Neural progenitor cell (in vitro differentiated cells): Measurements from ENCODE around the gene SPTB. TPM values are rescaled to one million over a fixed set of nuclear protein-coding genes. Genes with fewer than 3 reads are reported as not detected.

Experiments used
- DNase-seq: peaks from one replicate; pipeline ENCODE4 v3.0.0-alpha.2; 2016; ENCODE audit warnings: low spot score
- H2AFZ ChIP-seq: fragments of 200-600 bp; sonication (generic); replicated peaks from 2 replicates; pipeline ENCODE4 v1.6.1; 2016; ENCODE audit warnings: antibody characterized with exemption
- H3F3A ChIP-seq: fragments of 200-600 bp; sonication (generic); 2 replicates; pipeline ENCODE4 v1.6.1; 2016; ENCODE audit warnings: antibody characterized with exemption, low read depth
- H3K27ac ChIP-seq: fragments of 200-600 bp; sonication (generic); 2 replicates; pipeline ENCODE4 v1.5.1; 2016; ENCODE audit warnings: mild to moderate bottlenecking
- H3K27me3 ChIP-seq: fragments of 200-600 bp; sonication (generic); 2 replicates; pipeline ENCODE4 v1.6.1; 2016; ENCODE audit warnings: mild to moderate bottlenecking, moderate library complexity
- H3K36me3 ChIP-seq: fragments of 200-600 bp; sonication (generic); 2 replicates; pipeline ENCODE4 v1.5.1; 2016
- H3K4me1 ChIP-seq: fragments of 200-600 bp; sonication (generic); 2 replicates; pipeline ENCODE4 v1.6.1; 2016; ENCODE audit warnings: mixed run types
- H3K4me2 ChIP-seq: fragments of 200-600 bp; sonication (generic); 2 replicates; pipeline ENCODE4 v1.6.1; 2016
- H3K4me3 ChIP-seq: fragments of 200-600 bp; sonication (generic); 2 replicates; pipeline ENCODE4 v1.5.1; 2016
- H3K79me2 ChIP-seq: fragments of 200-600 bp; sonication (generic); 2 replicates; pipeline ENCODE4 v1.6.1; 2016; ENCODE audit warnings: low read depth
- H3K9ac ChIP-seq: fragments of 200-600 bp; sonication (generic); 2 replicates; pipeline ENCODE4 v1.6.1; 2016
- H3K9me3 ChIP-seq: fragments of 200-600 bp; sonication (generic); 2 replicates; pipeline ENCODE4 v1.5.1; 2016; ENCODE audit warnings: low read depth
- H4K20me1 ChIP-seq: fragments of 200-600 bp; sonication (generic); 2 replicates; pipeline ENCODE4 v1.6.1; 2016; ENCODE audit warnings: low read depth
- H3K27ac Mint-ChIP-seq: 3 replicates; pipeline ENCODE4 v1.8.0; 2021; ENCODE audit warnings: mixed read lengths
- H3K27me3 Mint-ChIP-seq: 2 replicates; pipeline ENCODE4 v1.8.0; 2022; ENCODE audit warnings: low read depth, mild to moderate bottlenecking, inconsistent platforms, moderate library complexity, mixed read lengths; ENCODE audit not compliant: insufficient read depth
- H3K36me3 Mint-ChIP-seq: 3 replicates; pipeline ENCODE4 v1.8.0; 2021; ENCODE audit warnings: mixed read lengths
- H3K4me1 Mint-ChIP-seq: 3 replicates; pipeline ENCODE4 v1.8.0; 2021; ENCODE audit warnings: mixed read lengths
- H3K4me3 Mint-ChIP-seq: 3 replicates; pipeline ENCODE4 v1.8.0; 2021; ENCODE audit warnings: mild to moderate bottlenecking, moderate library complexity, mixed read lengths
- H3K9me3 Mint-ChIP-seq: 3 replicates; pipeline ENCODE4 v1.8.0; 2020; ENCODE audit warnings: mixed read lengths
- EZH2 ChIP-seq: fragments of 200-600 bp; sonication (generic); IDR thresholded peaks from 2 replicates; pipeline ENCODE4 v1.6.1; 2017; ENCODE audit warnings: antibody characterized with exemption, mild to moderate bottlenecking, moderate library complexity
- EZH2phosphoT487 ChIP-seq: fragments of 200-600 bp; sonication (generic); IDR thresholded peaks from 2 replicates; pipeline ENCODE4 v1.6.1; 2017; ENCODE audit warnings: antibody characterized with exemption
- total RNA-seq: library from RNA; depleted of rRNA; stranded (reverse); fragments of >200 nt; gene quantifications from 2 replicates; pipeline ENCODE4 v1.2.3, GENCODE V29; 2015; ENCODE audit warnings: low replicate concordance
- TF ChIP-seq, protein P1 (sequence below): fragments of 200-600 bp; sonication (generic); IDR thresholded peaks from 2 replicates; pipeline ENCODE4 v1.5.1; 2017; ENCODE audit warnings: antibody characterized with exemption, mild to moderate bottlenecking

The SPTB gene
- total RNA-seq, 1 donor from 2014 or later = 0.09 TPM

GRCh38 chr14:64756712-64757111 is 123.0 kb downstream of the SPTB start:
- no peak for DNase-seq
- no peak overlapping the region for H3K4me2 ChIP-seq
- H3K4me3 Mint-ChIP-seq = no peak overlapping the region
- peaks cover 2% of the 10 kb centered on the region for H3K9me3 Mint-ChIP-seq
- no peak for TF ChIP-seq EZH2phosphoT487
- TF ChIP-seq, protein P1, sequence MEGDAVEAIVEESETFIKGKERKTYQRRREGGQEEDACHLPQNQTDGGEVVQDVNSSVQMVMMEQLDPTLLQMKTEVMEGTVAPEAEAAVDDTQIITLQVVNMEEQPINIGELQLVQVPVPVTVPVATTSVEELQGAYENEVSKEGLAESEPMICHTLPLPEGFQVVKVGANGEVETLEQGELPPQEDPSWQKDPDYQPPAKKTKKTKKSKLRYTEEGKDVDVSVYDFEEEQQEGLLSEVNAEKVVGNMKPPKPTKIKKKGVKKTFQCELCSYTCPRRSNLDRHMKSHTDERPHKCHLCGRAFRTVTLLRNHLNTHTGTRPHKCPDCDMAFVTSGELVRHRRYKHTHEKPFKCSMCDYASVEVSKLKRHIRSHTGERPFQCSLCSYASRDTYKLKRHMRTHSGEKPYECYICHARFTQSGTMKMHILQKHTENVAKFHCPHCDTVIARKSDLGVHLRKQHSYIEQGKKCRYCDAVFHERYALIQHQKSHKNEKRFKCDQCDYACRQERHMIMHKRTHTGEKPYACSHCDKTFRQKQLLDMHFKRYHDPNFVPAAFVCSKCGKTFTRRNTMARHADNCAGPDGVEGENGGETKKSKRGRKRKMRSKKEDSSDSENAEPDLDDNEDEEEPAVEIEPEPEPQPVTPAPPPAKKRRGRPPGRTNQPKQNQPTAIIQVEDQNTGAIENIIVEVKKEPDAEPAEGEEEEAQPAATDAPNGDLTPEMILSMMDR = no peak
- TF ChIP-seq EZH2 = no peak
- H2AFZ ChIP-seq = no peak overlapping the region
- H3K79me2 ChIP-seq = no peaks in the 10 kb centered on the region
- no peaks in the 10 kb centered on the region for H3K27me3 ChIP-seq
- no peak overlapping the region for H3K27ac Mint-ChIP-seq
- H3K9ac ChIP-seq = no peak overlapping the region
- H3K4me3 ChIP-seq = no peak overlapping the region
- peaks cover 9% of the 10 kb centered on the region for H3K27me3 Mint-ChIP-seq
- H3K27ac ChIP-seq = no peak overlapping the region
- H3K9me3 ChIP-seq = no peaks in the 10 kb centered on the region
- H4K20me1 ChIP-seq = no peaks in the 10 kb centered on the region
- peaks cover 13% of the 10 kb centered on the region for H3K4me1 ChIP-seq
- H3F3A ChIP-seq = peaks cover 5% of the 10 kb centered on the region
- no peaks in the 10 kb centered on the region for H3K36me3 ChIP-seq
- H3K36me3 Mint-ChIP-seq = no peaks in the 10 kb centered on the region
- H3K4me1 Mint-ChIP-seq = peaks cover 22% of the 10 kb centered on the region

- H3K27ac ChIP-seq = no peak overlapping the region
- peaks cover 14% of the 10 kb centered on the region for H3K4me1 Mint-ChIP-seq
- H3K27me3 Mint-ChIP-seq = peaks cover 6% of the 10 kb centered on the region
- peaks cover 2% of the 10 kb centered on the region for H3K9me3 Mint-ChIP-seq
- H3K4me3 Mint-ChIP-seq = no peak overlapping the region
- H3K9me3 ChIP-seq = no peaks in the 10 kb centered on the region
- H3K4me3 ChIP-seq = no peak overlapping the region
- DNase-seq = no peak
- no peak overlapping the region for H3K9ac ChIP-seq
- peaks cover 13% of the 10 kb centered on the region for H3K4me1 ChIP-seq
- H3K27me3 ChIP-seq = no peaks in the 10 kb centered on the region
- no peaks in the 10 kb centered on the region for H3K79me2 ChIP-seq
- no peak overlapping the region for H3K4me2 ChIP-seq
- H3K36me3 ChIP-seq = no peaks in the 10 kb centered on the region
- no peak overlapping the region for H2AFZ ChIP-seq
- peaks cover 10% of the 10 kb centered on the region for H3F3A ChIP-seq
- H3K36me3 Mint-ChIP-seq = no peaks in the 10 kb centered on the region
- no peak for TF ChIP-seq EZH2phosphoT487
- TF ChIP-seq, protein P1 = no peak
- TF ChIP-seq EZH2 = no peak
- H3K27ac Mint-ChIP-seq = no peak overlapping the region
- no peaks in the 10 kb centered on the region for H4K20me1 ChIP-seq
Observed at GRCh38 chr14:64755781-64756221, 123.9 kb downstream of the SPTB start.

DNA sequence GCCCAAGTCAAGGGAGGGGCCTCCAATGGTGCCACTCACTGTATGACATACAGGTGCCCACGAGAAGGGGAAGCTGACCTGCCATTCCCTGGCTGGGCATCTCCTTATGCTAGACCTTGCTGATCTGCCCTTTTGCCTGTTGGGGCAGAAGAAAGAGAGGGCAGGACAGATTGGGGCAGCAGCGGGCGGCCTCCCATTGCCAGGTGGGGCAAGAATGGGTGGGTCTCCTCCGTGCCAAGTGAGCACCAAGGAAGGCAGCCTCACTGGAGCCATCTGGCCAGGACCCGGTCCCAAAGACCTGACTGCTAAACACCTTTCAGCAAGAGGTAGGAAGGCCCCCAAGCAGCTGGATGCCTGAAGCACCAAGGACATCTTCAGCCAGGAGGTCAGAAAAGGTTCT is 125.0 kb downstream of the SPTB start:
- H3K4me1 ChIP-seq = peaks cover 13% of the 10 kb centered on the region
- no peak overlapping the region for H3K9ac ChIP-seq
- DNase-seq = no peak
- Mint-ChIP-seq H3K27me3 (peaks cover 6% of the 10 kb centered on the region), H3K4me1 (peaks cover 13% of the 10 kb centered on the region), H3K9me3 (peaks cover 2% of the 10 kb centered on the region), H3K36me3 (no peaks in the 10 kb centered on the region), H3K4me3 (no peak overlapping the region), H3K27ac (no peak overlapping the region)
- no peak overlapping the region for H3K4me2 ChIP-seq
- H3K36me3 ChIP-seq = no peaks in the 10 kb centered on the region
- no peak overlapping the region for H3K4me3 ChIP-seq
- no peaks in the 10 kb centered on the region for H4K20me1 ChIP-seq
- H2AFZ ChIP-seq = no peak overlapping the region
- no peaks in the 10 kb centered on the region for H3K9me3 ChIP-seq
- TF ChIP-seq, protein P1 = no peak
- TF ChIP-seq EZH2phosphoT487 (no peak), EZH2 (no peak)
- H3K79me2 ChIP-seq = no peaks in the 10 kb centered on the region
- H3K27me3 ChIP-seq = no peaks in the 10 kb centered on the region
- peaks cover 10% of the 10 kb centered on the region for H3F3A ChIP-seq
- no peak overlapping the region for H3K27ac ChIP-seq
